ENCODE results near the gene RPL38.

- no peak for TF ChIP-seq CTCF (IDR thresholded peaks at IDR 0.05; ENCODE audit: insufficient read depth, low read length)
- TF ChIP-seq, protein P1, sequence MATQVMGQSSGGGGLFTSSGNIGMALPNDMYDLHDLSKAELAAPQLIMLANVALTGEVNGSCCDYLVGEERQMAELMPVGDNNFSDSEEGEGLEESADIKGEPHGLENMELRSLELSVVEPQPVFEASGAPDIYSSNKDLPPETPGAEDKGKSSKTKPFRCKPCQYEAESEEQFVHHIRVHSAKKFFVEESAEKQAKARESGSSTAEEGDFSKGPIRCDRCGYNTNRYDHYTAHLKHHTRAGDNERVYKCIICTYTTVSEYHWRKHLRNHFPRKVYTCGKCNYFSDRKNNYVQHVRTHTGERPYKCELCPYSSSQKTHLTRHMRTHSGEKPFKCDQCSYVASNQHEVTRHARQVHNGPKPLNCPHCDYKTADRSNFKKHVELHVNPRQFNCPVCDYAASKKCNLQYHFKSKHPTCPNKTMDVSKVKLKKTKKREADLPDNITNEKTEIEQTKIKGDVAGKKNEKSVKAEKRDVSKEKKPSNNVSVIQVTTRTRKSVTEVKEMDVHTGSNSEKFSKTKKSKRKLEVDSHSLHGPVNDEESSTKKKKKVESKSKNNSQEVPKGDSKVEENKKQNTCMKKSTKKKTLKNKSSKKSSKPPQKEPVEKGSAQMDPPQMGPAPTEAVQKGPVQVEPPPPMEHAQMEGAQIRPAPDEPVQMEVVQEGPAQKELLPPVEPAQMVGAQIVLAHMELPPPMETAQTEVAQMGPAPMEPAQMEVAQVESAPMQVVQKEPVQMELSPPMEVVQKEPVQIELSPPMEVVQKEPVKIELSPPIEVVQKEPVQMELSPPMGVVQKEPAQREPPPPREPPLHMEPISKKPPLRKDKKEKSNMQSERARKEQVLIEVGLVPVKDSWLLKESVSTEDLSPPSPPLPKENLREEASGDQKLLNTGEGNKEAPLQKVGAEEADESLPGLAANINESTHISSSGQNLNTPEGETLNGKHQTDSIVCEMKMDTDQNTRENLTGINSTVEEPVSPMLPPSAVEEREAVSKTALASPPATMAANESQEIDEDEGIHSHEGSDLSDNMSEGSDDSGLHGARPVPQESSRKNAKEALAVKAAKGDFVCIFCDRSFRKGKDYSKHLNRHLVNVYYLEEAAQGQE (IDR thresholded peaks at IDR 0.05; ENCODE audit: insufficient replicate concordance, low read depth): no peak
- TF ChIP-seq POLR2AphosphoS5 (IDR thresholded peaks at IDR 0.05; ENCODE audit: low read depth): no peak
- no peak for TF ChIP-seq GABPA (IDR thresholded peaks at IDR 0.05; ENCODE audit: low read depth)
- TF ChIP-seq SPI1 (IDR thresholded peaks at IDR 0.05; ENCODE audit: borderline replicate concordance, low read depth): no peak
These were observed 49.6 kb upstream of the RPL38 start for GRCh38 chr17:74153821-74154430.

Data from HL-60 (cell line).